ENCODE data around the gene PCDHGA2.
"Not testable (repeated sequence)": the region's sequence is repeated elsewhere in the genome, so short reads cannot be mapped to it uniquely, and the experiment has no call there.

The PCDHGA2 gene

GRCh38 chr5:141338538-141339306 lies at the start of gene PCDHGA2:
Gene PCDHGA2, plus strand, starts transcription at chr5:141338760.
- no peak within 1 kb of the TSS for H3K9ac ChIP-seq (ENCODE audit: low read depth in 1 of 2, low read length in 2 of 2)
- no peak within 1 kb of the TSS for H3K27ac ChIP-seq (ENCODE audit: low read depth, low read length)
- no peaks in the 10 kb centered on the region for H3K4me1 ChIP-seq (ENCODE audit: control insufficient read depth in 1 of 2, insufficient read depth in 2 of 2, low read length in 2 of 2)
- H3K27me3 ChIP-seq (ENCODE audit: control insufficient read depth in 1 of 2, insufficient read depth in 2 of 2, low read length in 2 of 2), result no peaks in the 10 kb centered on the region
- H3K4me3 ChIP-seq (ENCODE audit: low read depth in 1 of 2, low read length in 2 of 2), result peak within 1 kb of the TSS in 1 of 2 donors; percentile 30
- peaks cover 32 to 39% of the 10 kb centered on the region in 2 donors for H3K9me3 ChIP-seq (ENCODE audit: control insufficient read depth in 1 of 2, low read length in 2 of 2)
- H3K36me3 ChIP-seq (ENCODE audit: control insufficient read depth in 1 of 2, insufficient read depth in 2 of 2, low read length in 2 of 2), result no peaks in the 10 kb centered on the region

DNA sequence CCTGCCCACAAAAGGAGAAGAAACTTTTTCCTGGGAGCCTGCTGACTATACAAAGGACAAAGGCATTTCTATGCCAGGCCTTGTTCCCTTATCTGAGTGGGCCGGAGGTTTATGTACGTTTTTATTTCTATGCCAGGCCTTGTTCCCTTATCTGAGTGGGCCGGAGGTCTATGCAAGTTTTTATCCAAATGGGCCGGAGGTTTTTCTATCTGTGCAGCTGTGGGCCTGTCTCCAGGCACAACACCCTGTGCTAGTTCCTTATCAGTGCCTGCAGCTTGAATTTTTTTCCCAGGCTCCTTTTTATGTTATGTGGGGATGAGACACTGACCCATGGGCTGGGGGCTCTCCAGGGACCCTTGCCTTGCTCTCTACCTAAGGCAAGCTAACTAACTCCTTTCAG lies 40.2 kb upstream of the PCDHGA2 start:
- peaks cover 0 to 10% of the 10 kb centered on the region in 2 donors for H3K36me3 ChIP-seq (ENCODE audit: control insufficient read depth in 1 of 2, insufficient read depth in 2 of 2, low read length in 2 of 2)
- H3K4me3 ChIP-seq (ENCODE audit: low read depth in 1 of 2, low read length in 2 of 2), result no peak overlapping the region
- peaks cover 50 to 77% of the 10 kb centered on the region in 2 donors for H3K9me3 ChIP-seq (ENCODE audit: control insufficient read depth in 1 of 2, low read length in 2 of 2)

DNA sequence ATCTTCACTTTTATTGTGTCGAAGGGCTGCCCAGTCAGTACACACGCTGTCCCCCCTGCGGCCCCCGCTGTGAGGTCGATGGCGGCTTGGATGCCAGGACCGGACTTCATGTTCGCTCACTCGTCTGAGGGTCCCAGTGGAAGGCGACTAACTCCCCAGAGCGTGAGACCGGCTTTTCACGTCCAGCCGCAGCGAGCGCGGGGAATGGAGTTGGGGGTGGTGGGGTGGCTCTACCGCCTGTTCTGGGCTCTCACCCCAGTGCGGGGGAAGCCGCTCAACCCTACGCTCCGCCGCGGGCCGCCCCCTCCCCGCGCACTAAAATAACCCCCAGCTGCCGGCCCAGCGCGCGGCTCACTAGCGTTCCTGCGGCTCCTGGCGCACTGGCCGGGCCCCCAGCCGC lies 34.8 kb upstream of the PCDHGA2 start, which contains the start of gene SLC25A2:
TSS of gene SLC25A2 (minus strand) at position 294 of the 400 bp plus-strand sequence. CDS start at position 110, 184 bp downstream.
- Histone ChIP-seq H3K9me3 (ENCODE audit: control insufficient read depth in 1 of 2, low read length in 2 of 2) (peaks cover 66 to 79% of the 10 kb centered on the region in 2 donors), H3K4me1 (ENCODE audit: control insufficient read depth in 1 of 2, insufficient read depth in 2 of 2, low read length in 2 of 2) (no peaks in the 10 kb centered on the region), H3K27ac (ENCODE audit: low read depth, low read length) (no peak within 1 kb of the TSS), H3K36me3 (ENCODE audit: control insufficient read depth in 1 of 2, insufficient read depth in 2 of 2, low read length in 2 of 2) (peaks cover 0 to 14% of the 10 kb centered on the region in 2 donors), H3K27me3 (ENCODE audit: control insufficient read depth in 1 of 2, insufficient read depth in 2 of 2, low read length in 2 of 2) (no peaks in the 10 kb centered on the region), H3K4me3 (ENCODE audit: low read depth in 1 of 2, low read length in 2 of 2) (peak within 1 kb of the TSS; percentile 29 to 32), H3K9ac (ENCODE audit: low read depth in 1 of 2, low read length in 2 of 2) (no peak within 1 kb of the TSS)

More for the DNA sequence above, 40.2 kb upstream of the PCDHGA2 start:
- H3K4me1 ChIP-seq (ENCODE audit: control insufficient read depth in 1 of 2, insufficient read depth in 2 of 2, low read length in 2 of 2), result no peaks in the 10 kb centered on the region
- no peaks in the 10 kb centered on the region for H3K27me3 ChIP-seq (ENCODE audit: control insufficient read depth in 1 of 2, insufficient read depth in 2 of 2, low read length in 2 of 2)
- H3K9ac ChIP-seq (ENCODE audit: low read depth in 1 of 2, low read length in 2 of 2), result no peak overlapping the region
- H3K27ac ChIP-seq (ENCODE audit: low read depth, low read length), result no peak overlapping the region

DNA sequence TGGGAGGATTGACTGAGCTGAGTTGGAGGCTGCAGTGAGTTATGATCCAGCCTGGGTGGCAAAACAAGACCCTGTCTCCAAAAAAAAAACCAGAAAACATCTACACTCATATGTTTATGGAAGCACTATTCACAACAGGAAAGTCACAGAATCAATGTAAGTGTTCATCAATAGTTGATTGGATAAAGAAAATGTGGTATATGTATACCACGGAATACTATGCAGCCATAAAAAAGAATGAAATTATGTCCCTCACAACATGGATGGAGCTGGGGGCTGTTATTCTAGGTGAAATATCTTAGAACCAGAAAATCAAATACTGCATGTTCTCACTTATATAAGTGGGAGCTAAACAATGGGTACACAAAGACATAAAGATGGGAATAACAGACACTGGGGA lies 31.9 kb upstream of the PCDHGA2 start:
- H3K4me3 ChIP-seq (ENCODE audit: low read depth in 1 of 2, low read length in 2 of 2), result no peak overlapping the region
- no peaks in the 10 kb centered on the region for H3K4me1 ChIP-seq (ENCODE audit: control insufficient read depth in 1 of 2, insufficient read depth in 2 of 2, low read length in 2 of 2)
- H3K27me3 ChIP-seq (ENCODE audit: control insufficient read depth in 1 of 2, insufficient read depth in 2 of 2, low read length in 2 of 2), result no peaks in the 10 kb centered on the region
- H3K9ac ChIP-seq (ENCODE audit: low read depth in 1 of 2, low read length in 2 of 2), result no peak overlapping the region
- peaks cover 70 to 75% of the 10 kb centered on the region in 2 donors for H3K9me3 ChIP-seq (ENCODE audit: control insufficient read depth in 1 of 2, low read length in 2 of 2)
- H3K36me3 ChIP-seq (ENCODE audit: control insufficient read depth in 1 of 2, insufficient read depth in 2 of 2, low read length in 2 of 2), result peaks cover 0 to 10% of the 10 kb centered on the region in 2 donors
- H3K27ac ChIP-seq (ENCODE audit: low read depth, low read length), result no peak overlapping the region

DNA sequence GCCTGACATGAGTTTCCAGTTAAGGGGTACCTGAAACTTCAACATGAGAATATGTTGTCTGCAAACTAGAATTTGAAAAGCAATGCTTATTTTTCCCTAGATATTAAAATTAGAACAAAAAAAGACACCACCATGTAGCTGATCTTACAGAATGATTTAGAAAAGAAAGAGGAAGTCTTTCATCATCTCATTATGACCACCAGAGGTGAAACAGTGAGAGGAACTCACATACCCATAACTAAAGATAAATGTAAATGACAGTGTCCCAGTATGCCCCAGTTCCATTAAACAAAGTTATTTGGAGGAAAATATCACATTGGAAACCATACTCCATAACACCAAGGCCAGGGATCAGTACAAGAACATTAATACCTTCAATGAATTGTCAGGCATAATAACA lies 24.8 kb upstream of the PCDHGA2 start:
- H3K27ac ChIP-seq (ENCODE audit: low read depth, low read length), result no peak overlapping the region
- H3K4me1 ChIP-seq (ENCODE audit: control insufficient read depth in 1 of 2, insufficient read depth in 2 of 2, low read length in 2 of 2), result no peaks in the 10 kb centered on the region
- peaks cover 70 to 76% of the 10 kb centered on the region in 2 donors for H3K9me3 ChIP-seq (ENCODE audit: control insufficient read depth in 1 of 2, low read length in 2 of 2)
- no peak overlapping the region for H3K4me3 ChIP-seq (ENCODE audit: low read depth in 1 of 2, low read length in 2 of 2)
- no peak overlapping the region for H3K9ac ChIP-seq (ENCODE audit: low read depth in 1 of 2, low read length in 2 of 2)
- peaks cover 12 to 16% of the 10 kb centered on the region in 2 donors for H3K36me3 ChIP-seq (ENCODE audit: control insufficient read depth in 1 of 2, insufficient read depth in 2 of 2, low read length in 2 of 2)
- no peaks in the 10 kb centered on the region for H3K27me3 ChIP-seq (ENCODE audit: control insufficient read depth in 1 of 2, insufficient read depth in 2 of 2, low read length in 2 of 2)

- not testable (repeated sequence) for H3K9ac ChIP-seq (ENCODE audit: low read depth in 1 of 2, low read length in 2 of 2); H3K4me3 ChIP-seq (ENCODE audit: low read depth in 1 of 2, low read length in 2 of 2); H3K27me3 ChIP-seq (ENCODE audit: control insufficient read depth in 1 of 2, insufficient read depth in 2 of 2, low read length in 2 of 2); H3K27ac ChIP-seq (ENCODE audit: low read depth, low read length); H3K4me1 ChIP-seq (ENCODE audit: control insufficient read depth in 1 of 2, insufficient read depth in 2 of 2, low read length in 2 of 2)
- Histone ChIP-seq H3K9me3 (ENCODE audit: control insufficient read depth in 1 of 2, low read length in 2 of 2) (peaks cover 71 to 79% of the 10 kb centered on the region in 2 donors), H3K36me3 (ENCODE audit: control insufficient read depth in 1 of 2, insufficient read depth in 2 of 2, low read length in 2 of 2) (peaks cover 25 to 28% of the 10 kb centered on the region in 2 donors)
Measured at GRCh38 chr5:141316963-141317362, 21.6 kb upstream of the PCDHGA2 start.

GRCh38 chr5:141319202-141319601 lies 19.4 kb upstream of the PCDHGA2 start:
- Histone ChIP-seq H3K4me3 (ENCODE audit: low read depth in 1 of 2, low read length in 2 of 2) (peak overlapping the region; percentile 85 to 90), H3K27ac (ENCODE audit: low read depth, low read length) (no peak overlapping the region), H3K9me3 (ENCODE audit: control insufficient read depth in 1 of 2, low read length in 2 of 2) (peaks cover 57 to 66% of the 10 kb centered on the region in 2 donors), H3K4me1 (ENCODE audit: control insufficient read depth in 1 of 2, insufficient read depth in 2 of 2, low read length in 2 of 2) (peaks cover 0 to 4% of the 10 kb centered on the region in 2 donors), H3K27me3 (ENCODE audit: control insufficient read depth in 1 of 2, insufficient read depth in 2 of 2, low read length in 2 of 2) (no peaks in the 10 kb centered on the region), H3K36me3 (ENCODE audit: control insufficient read depth in 1 of 2, insufficient read depth in 2 of 2, low read length in 2 of 2) (peaks cover 25 to 28% of the 10 kb centered on the region in 2 donors), H3K9ac (ENCODE audit: low read depth in 1 of 2, low read length in 2 of 2) (no peak overlapping the region)

DNA sequence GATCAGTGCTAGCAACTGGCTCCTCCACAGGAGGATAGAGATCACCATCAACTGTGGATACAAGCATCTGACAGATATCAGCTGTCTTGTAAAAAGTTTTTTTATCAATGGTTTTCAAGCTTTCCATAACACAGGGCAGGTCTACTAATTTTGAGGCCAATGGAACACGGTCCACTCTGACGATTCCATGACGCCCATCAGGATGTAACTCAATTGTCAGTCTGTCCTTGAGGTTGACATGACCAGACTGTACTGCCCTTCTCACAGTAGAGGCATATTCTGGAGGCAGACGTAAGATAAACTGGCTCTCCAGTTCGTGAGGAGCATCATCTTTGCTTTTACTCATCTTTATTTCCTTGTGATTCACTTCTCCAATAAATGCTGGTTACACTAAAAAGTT lies 18.9 kb upstream of the PCDHGA2 start:
- no peak overlapping the region for H3K9ac ChIP-seq (ENCODE audit: low read depth in 1 of 2, low read length in 2 of 2)
- no peak overlapping the region for H3K27ac ChIP-seq (ENCODE audit: low read depth, low read length)
- H3K27me3 ChIP-seq (ENCODE audit: control insufficient read depth in 1 of 2, insufficient read depth in 2 of 2, low read length in 2 of 2), result no peaks in the 10 kb centered on the region
- H3K9me3 ChIP-seq (ENCODE audit: control insufficient read depth in 1 of 2, low read length in 2 of 2), result peaks cover 59 to 64% of the 10 kb centered on the region in 2 donors
- H3K4me3 ChIP-seq (ENCODE audit: low read depth in 1 of 2, low read length in 2 of 2), result peak overlapping the region; percentile 85 to 90
- peaks cover 0 to 4% of the 10 kb centered on the region in 2 donors for H3K4me1 ChIP-seq (ENCODE audit: control insufficient read depth in 1 of 2, insufficient read depth in 2 of 2, low read length in 2 of 2)
- H3K36me3 ChIP-seq (ENCODE audit: control insufficient read depth in 1 of 2, insufficient read depth in 2 of 2, low read length in 2 of 2), result peaks cover 25 to 28% of the 10 kb centered on the region in 2 donors

DNA sequence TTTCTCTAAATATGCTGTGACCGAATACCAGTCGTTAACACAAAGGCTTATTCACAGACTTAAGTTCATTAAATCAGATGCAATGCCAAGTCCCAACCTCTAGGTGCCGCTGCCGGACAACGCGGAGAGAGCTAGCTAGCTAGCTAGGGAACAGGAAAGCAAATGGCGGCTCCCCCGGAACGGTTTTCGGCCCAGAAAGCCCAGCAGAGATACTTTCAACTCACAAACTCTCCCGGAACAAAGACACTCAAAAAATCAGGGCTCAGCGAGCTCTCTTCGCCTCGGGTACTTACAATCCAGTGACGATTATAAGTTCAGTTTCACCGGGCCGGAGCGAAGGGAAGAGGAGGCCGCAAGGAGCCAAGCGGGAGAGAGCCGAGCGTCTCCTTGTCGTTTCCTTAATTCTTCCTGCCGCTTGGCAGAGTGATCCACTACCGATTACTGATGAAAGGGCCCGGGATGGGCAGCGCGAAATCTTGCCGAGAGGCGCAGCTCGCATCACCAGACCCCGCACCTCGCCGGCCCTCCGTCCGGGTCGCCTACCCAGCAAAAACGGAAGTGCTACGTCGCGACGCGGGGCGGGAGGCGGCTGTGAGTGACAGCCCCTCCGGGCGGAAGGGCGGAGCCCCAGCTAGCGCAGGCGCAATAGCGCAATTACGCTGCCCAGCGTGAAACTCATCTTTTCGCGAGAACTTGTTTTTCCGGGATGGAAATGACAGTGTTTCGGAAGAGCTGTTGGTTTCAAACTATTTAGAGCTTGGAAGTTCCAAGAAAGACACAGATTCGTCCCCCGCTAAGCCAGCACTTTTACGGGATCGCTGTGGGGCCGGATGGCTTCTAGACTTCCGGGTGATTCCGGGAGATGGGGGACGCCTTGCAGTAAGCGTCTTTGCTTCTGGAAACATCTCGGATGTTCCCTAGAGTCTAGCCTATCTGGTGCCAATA lies 18.1 kb upstream of the PCDHGA2 start, which contains the start of gene TAF7:
TSS of gene TAF7 (minus strand) at position 560 of the 945 bp plus-strand sequence. CDS start 740 bp downstream, outside the sequence.
- peaks cover 0 to 4% of the 10 kb centered on the region in 2 donors for H3K4me1 ChIP-seq (ENCODE audit: control insufficient read depth in 1 of 2, insufficient read depth in 2 of 2, low read length in 2 of 2)
- peak within 1 kb of the TSS; percentile 78 for H3K27ac ChIP-seq (ENCODE audit: low read depth, low read length)
- H3K9me3 ChIP-seq (ENCODE audit: control insufficient read depth in 1 of 2, low read length in 2 of 2), result peaks cover 52 to 60% of the 10 kb centered on the region in 2 donors
- H3K9ac ChIP-seq (ENCODE audit: low read depth in 1 of 2, low read length in 2 of 2), result peak within 1 kb of the TSS; percentile 73 to 80
- peaks cover 19 to 28% of the 10 kb centered on the region in 2 donors for H3K36me3 ChIP-seq (ENCODE audit: control insufficient read depth in 1 of 2, insufficient read depth in 2 of 2, low read length in 2 of 2)
- H3K27me3 ChIP-seq (ENCODE audit: control insufficient read depth in 1 of 2, insufficient read depth in 2 of 2, low read length in 2 of 2), result no peaks in the 10 kb centered on the region
- H3K4me3 ChIP-seq (ENCODE audit: low read depth in 1 of 2, low read length in 2 of 2), result peak within 1 kb of the TSS; percentile 85 to 90

Data from duodenal mucosa (tissue), 2 donors.